HG03521 (cell line): ENCODE measurements around the gene GALNT9.
"Not testable (repeated sequence)": the region's sequence is repeated elsewhere in the genome, so short reads cannot be mapped to it uniquely, and the experiment has no call there.

Experiments used
- ATAC-seq: cut with Tn5 transposase; IDR thresholded peaks from one replicate; pipeline ENCODE4 v1.9.1; 2021; ENCODE audit warnings: mild to moderate bottlenecking, moderate library complexity; ENCODE audit not compliant: unreplicated experiment

The GALNT9 gene

GRCh38 chr12:132253698-132254480 is 75.5 kb downstream of the GALNT9 start:
- ATAC-seq, result no peak

- not testable (repeated sequence) for ATAC-seq
These were observed 76.4 kb downstream of the GALNT9 start for GRCh38 chr12:132252981-132253380.

- no peak for ATAC-seq
These were observed 77.5 kb downstream of the GALNT9 start for GRCh38 chr12:132251741-132252490.

GRCh38 chr12:132251310-132251709 is 78.1 kb downstream of the GALNT9 start:
- ATAC-seq, result no peak

GRCh38 chr12:132250707-132251106 is 78.7 kb downstream of the GALNT9 start:
- ATAC-seq, result no peak

- ATAC-seq, result no peak
These were observed 79.5 kb downstream of the GALNT9 start for GRCh38 chr12:132249689-132250478.

- ATAC-seq, result no peak
These were observed 80.8 kb downstream of the GALNT9 start for GRCh38 chr12:132248453-132249167.

- no peak for ATAC-seq
These were observed 81.5 kb downstream of the GALNT9 start for GRCh38 chr12:132247718-132248452.

GRCh38 chr12:132246997-132247717 is 82.2 kb downstream of the GALNT9 start:
- ATAC-seq, result no peak

- no peak for ATAC-seq
These were observed 83.8 kb downstream of the GALNT9 start for GRCh38 chr12:132245521-132246101.

GRCh38 chr12:132244724-132245295 is 84.6 kb downstream of the GALNT9 start:
- ATAC-seq, result no peak

- ATAC-seq, result no peak
These were observed 85.6 kb downstream of the GALNT9 start for GRCh38 chr12:132243596-132244310.

GRCh38 chr12:132243171-132243570 is 86.2 kb downstream of the GALNT9 start:
- not testable (repeated sequence) for ATAC-seq

- ATAC-seq, result not testable (repeated sequence)
These were observed 88.8 kb downstream of the GALNT9 start for GRCh38 chr12:132240669-132241007.

- ATAC-seq, result no peak
These were observed 89.4 kb downstream of the GALNT9 start for GRCh38 chr12:132239796-132240668.

- ATAC-seq, result no peak
These were observed 90.0 kb downstream of the GALNT9 start for GRCh38 chr12:132239392-132239791.

- no peak for ATAC-seq
These were observed 90.5 kb downstream of the GALNT9 start for GRCh38 chr12:132238884-132239283.
